ENCODE data around the gene RERE.

The RERE gene

GRCh38 chr1:8410791-8411190, 406.6 kb downstream of the RERE start:
- in situ Hi-C loops (cut with MboI; ENCODE audit: low pct_unique_long_range_greater_than_20kb, low sequenced_read_pairs, unreplicated experiment): no loop called here
- TF ChIP-seq CTCF (IDR thresholded peaks at IDR 0.05; ENCODE audit: extremely low read depth, insufficient read depth, missing control alignments): no peak
- DNase-seq (ENCODE audit: low spot score): no peak

DNA sequence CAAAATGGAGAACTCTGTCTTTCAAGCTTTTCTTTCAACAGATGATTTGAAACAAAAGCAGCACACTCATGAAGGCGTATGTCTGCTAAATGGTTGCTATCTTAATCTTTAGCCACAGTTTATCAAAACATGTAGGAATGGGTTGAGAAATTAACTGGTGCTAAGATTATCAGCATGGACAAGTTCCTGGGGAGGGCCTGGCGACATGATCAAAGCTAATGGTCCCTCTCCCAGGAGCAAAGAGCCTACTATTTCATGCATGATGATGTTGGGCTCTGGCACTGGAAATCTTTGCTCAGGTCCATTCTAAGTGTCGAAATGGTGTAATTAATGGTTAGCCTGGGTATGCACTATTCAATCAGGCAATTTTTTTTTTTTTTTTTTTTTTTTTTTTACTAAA, 407.8 kb downstream of the RERE start:
- in situ Hi-C loops (cut with MboI; ENCODE audit: low pct_unique_long_range_greater_than_20kb, low sequenced_read_pairs, unreplicated experiment): no loop called here
- no peak for TF ChIP-seq CTCF (IDR thresholded peaks at IDR 0.05; ENCODE audit: extremely low read depth, insufficient read depth, missing control alignments)
- DNase-seq (ENCODE audit: low spot score): no peak

DNA sequence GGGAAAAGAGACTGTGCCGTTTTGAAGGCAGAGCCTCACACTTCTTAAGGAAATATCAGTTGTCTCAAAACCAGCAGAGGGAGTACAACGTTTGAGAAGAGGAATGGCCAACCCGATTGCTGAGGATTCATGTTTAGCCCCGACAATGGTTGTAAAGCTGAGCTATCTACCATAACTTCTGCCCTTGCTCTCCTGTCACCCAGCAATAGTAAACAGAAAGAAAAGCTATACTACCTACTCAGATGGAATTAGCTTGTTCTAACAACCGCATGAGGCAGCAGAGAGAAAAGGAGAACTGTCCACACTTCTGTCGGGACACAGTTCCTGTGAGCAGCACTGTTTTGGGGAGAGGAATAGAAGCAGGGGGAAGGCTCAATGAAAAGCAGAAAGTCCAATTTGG, 408.3 kb downstream of the RERE start:
- peak; percentile 44 for TF ChIP-seq CTCF (IDR thresholded peaks at IDR 0.05; ENCODE audit: extremely low read depth, insufficient read depth, missing control alignments)
- in situ Hi-C loops (cut with MboI; ENCODE audit: low pct_unique_long_range_greater_than_20kb, low sequenced_read_pairs, unreplicated experiment): no loop called here
- peak; percentile 24 for DNase-seq (ENCODE audit: low spot score)

DNA sequence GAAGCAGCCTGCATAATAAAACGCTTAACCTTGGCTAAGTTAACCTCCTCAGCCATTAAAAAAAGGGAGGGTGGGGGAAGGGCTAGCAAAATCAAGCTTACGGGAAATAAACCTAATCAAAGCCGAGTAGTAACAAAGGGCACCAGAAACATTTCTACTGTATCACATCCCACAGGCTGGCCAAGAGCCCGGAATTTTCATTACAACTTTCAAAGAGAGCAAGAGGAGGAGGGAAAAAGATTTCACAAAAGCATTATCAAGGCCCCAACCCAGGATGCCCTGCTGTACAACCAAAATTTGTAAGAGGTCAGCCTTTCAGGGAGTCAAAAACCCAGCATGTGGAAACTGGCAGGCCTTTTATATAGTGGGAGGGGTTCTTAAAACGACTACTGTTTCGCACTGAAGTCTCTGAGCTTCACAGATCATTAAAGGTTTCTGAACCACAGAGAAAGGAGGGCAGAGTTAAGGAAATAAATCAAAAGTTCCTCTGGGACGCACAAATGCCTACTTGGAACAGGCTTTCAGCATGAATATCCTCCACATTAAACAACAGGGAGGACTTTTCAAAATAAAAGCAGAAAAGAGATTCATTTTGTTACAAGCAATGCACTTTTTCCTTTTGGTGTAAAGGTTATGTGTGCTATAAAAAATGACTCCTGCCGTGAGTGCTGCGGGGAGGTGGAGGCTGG, 409.1 kb downstream of the RERE start:
- DNase-seq (ENCODE audit: low spot score): no peak
- in situ Hi-C loops (cut with MboI; ENCODE audit: low pct_unique_long_range_greater_than_20kb, low sequenced_read_pairs, unreplicated experiment): no loop called here
- no peak for TF ChIP-seq CTCF (IDR thresholded peaks at IDR 0.05; ENCODE audit: extremely low read depth, insufficient read depth, missing control alignments)

DNA sequence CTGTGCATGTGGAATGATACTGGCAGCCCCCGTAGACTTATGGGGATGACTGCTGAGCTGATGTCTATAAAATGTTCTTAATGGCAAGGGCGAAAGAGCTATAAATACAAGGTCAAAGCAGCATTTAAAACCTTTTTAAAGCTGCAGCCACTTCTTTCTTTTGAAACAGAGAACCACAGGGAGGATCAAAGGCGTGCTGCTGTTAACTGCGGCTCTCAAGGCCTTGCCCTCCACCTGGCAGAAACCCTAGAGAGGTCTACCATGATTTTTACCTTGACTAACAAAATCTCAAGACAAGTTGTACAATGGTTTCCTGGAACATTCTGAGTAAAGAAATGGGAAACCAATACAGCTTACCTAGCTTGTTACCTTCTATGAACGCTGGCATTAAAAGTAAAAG, 409.8 kb downstream of the RERE start:
- no peak for TF ChIP-seq CTCF (IDR thresholded peaks at IDR 0.05; ENCODE audit: extremely low read depth, insufficient read depth, missing control alignments)
- in situ Hi-C loops (cut with MboI; ENCODE audit: low pct_unique_long_range_greater_than_20kb, low sequenced_read_pairs, unreplicated experiment): no loop called here
- DNase-seq (ENCODE audit: low spot score): no peak

- no peak for DNase-seq (ENCODE audit: low spot score)
- in situ Hi-C loops (cut with MboI; ENCODE audit: low pct_unique_long_range_greater_than_20kb, low sequenced_read_pairs, unreplicated experiment): no loop called here
- no peak for TF ChIP-seq CTCF (IDR thresholded peaks at IDR 0.05; ENCODE audit: extremely low read depth, insufficient read depth, missing control alignments)
Observed at GRCh38 chr1:8406960-8407359, 410.5 kb downstream of the RERE start.

Measured in GM13977 (cell line).